WERI-Rb-1 (cell line): ENCODE measurements around the gene KCNS3.

ENCODE experiments used
- DNase-seq: peaks from one replicate; pipeline ENCODE4 v3.0.0-alpha.2; 2020
- H3K27ac ChIP-seq: fragments of 250-450 bp; sonication (Bioruptor Pico); 2 replicates; pipeline ENCODE4 v1.5.1; 2020; ENCODE audit warnings: mild to moderate bottlenecking, moderate library complexity
- H3K27me3 ChIP-seq: fragments of 250-450 bp; sonication (Bioruptor Pico); 2 replicates; pipeline ENCODE4 v1.5.1; 2021; ENCODE audit warnings: mild to moderate bottlenecking, low read depth, moderate library complexity; ENCODE audit not compliant: insufficient read depth, severe bottlenecking
- H3K36me3 ChIP-seq: fragments of 250-450 bp; sonication (Bioruptor Pico); 2 replicates; pipeline ENCODE4 v1.5.1; 2020; ENCODE audit warnings: mild to moderate bottlenecking, moderate library complexity
- H3K4me3 ChIP-seq: 2 replicates; pipeline ENCODE4 v1.5.1; 2011; ENCODE audit warnings: low read depth, mild to moderate bottlenecking, control low read depth, low read length
- H3K9me3 ChIP-seq: fragments of 250-450 bp; sonication (Bioruptor Pico); 2 replicates; pipeline ENCODE4 v1.5.1; 2021; ENCODE audit warnings: mild to moderate bottlenecking, moderate library complexity; ENCODE audit not compliant: severe bottlenecking
- TF ChIP-seq, protein P1 (sequence below): IDR thresholded peaks from 2 replicates; pipeline ENCODE4 v1.5.1; 2011; ENCODE audit warnings: low read depth, mild to moderate bottlenecking, control low read depth, inconsistent platforms, low read length

Gene KCNS3

DNA sequence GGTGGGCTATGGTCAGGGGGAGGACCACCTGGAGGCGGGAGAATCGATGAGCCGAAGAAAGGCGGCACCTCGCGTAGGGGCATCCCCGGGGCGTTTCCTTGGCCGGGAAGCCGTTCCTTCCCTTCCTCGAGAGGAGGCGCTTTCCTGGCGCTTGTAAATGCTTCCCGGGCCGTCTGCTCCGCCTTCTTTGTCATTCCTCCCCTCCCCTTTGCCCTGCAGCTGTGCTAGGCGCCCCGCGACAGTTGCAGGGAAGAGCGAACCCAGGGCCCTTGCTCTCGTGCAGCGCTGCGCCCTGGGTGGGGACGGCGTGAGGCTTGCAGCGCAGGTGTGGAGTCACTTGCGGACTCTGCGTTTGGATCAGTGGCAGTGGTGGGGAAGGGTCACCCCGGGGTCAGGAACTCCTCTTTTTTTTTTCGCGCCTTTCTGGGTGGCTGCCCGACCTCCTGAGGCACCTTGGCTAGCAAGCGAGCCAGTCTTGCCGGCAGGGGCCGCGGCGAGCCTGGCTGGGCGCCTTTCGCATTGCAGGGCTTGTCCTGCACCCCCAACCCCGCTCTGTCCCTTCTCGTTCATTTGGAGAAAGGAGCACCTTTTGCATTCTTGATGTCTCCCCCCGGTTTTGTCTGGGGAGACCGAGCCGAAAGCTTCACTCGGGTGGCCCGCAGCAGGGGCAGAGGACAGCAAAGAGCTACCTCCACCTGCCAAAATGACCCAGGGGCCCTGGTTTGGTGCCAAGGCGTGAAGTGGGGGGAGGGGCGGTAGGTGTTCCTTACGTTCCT, 858 bp downstream of the KCNS3 start:
- DNase-seq = peak; percentile 95
- Histone ChIP-seq H3K27me3 (no peaks in the 10 kb centered on the region), H3K36me3 (peaks cover 6% of the 10 kb centered on the region), H3K4me3 (peak overlapping the region; percentile 86), H3K27ac (peak overlapping the region; percentile 76), H3K9me3 (no peaks in the 10 kb centered on the region)
- TF ChIP-seq, protein P1, sequence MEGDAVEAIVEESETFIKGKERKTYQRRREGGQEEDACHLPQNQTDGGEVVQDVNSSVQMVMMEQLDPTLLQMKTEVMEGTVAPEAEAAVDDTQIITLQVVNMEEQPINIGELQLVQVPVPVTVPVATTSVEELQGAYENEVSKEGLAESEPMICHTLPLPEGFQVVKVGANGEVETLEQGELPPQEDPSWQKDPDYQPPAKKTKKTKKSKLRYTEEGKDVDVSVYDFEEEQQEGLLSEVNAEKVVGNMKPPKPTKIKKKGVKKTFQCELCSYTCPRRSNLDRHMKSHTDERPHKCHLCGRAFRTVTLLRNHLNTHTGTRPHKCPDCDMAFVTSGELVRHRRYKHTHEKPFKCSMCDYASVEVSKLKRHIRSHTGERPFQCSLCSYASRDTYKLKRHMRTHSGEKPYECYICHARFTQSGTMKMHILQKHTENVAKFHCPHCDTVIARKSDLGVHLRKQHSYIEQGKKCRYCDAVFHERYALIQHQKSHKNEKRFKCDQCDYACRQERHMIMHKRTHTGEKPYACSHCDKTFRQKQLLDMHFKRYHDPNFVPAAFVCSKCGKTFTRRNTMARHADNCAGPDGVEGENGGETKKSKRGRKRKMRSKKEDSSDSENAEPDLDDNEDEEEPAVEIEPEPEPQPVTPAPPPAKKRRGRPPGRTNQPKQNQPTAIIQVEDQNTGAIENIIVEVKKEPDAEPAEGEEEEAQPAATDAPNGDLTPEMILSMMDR = peak; percentile 79

DNA sequence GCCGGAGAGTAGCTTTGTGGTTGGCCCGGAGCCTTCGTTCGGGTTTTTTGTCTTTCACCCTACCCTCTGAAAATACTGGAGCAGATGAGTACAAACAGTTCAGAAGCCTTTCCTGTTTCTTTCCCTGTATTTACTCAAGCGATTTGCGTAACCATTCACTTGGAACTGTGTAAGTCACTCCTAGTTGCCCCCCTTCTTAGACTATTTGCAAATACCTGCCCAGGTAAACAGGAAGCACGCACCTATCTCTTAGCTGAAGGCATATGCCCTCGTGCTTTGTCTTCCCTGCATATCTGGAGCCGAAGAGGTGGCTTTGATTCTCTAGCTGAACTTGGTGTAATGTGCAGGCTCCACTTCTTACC, 1.4 kb downstream of the KCNS3 start:
- peak overlapping the region; percentile 76 for H3K27ac ChIP-seq
- H3K36me3 ChIP-seq = peaks cover 6% of the 10 kb centered on the region
- DNase-seq = no peak
- no peaks in the 10 kb centered on the region for H3K9me3 ChIP-seq
- peak overlapping the region; percentile 86 for H3K4me3 ChIP-seq
- no peaks in the 10 kb centered on the region for H3K27me3 ChIP-seq
- TF ChIP-seq, protein P1 = no peak

DNA sequence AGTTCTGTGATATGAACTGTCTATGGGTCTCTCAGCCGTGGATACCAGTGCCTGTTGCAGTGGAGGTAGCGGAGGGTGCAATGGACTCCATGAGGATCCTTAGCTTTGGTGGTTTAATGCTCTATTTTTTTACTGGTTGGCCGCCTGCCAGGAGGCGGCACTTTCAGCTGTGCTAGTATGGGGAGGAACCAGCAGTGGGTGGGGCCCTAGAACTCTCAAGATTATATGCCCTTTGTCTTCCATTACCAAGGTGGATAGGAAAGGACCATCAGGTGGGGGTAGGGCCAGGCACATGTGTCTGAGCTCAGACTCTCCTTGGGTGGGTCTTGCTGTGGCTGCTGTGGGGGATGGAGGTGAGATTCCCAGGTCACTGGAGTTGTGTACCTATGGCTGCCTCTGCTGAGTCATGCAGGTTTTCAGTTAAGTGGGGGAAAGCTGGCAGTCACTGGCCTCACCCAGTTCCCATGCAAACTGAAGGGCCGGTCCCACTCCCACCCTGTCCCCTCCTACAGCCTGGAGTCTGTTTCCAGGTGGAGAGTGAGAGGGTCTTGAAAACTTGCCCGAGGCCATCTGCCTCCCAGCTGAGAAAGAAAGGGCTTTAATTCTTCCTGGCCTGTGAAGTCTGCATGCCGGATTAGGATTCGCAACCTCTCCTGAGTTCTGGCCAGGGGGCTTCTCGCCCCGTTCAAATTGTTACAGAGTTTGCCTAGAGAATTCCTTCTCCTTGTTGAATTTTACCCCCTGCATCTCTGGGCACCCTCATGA, 14.5 kb downstream of the KCNS3 start:
- H3K36me3 ChIP-seq = no peaks in the 10 kb centered on the region
- H3K9me3 ChIP-seq = no peaks in the 10 kb centered on the region
- no peaks in the 10 kb centered on the region for H3K27me3 ChIP-seq
- DNase-seq = no peak
- no peak overlapping the region for H3K27ac ChIP-seq
- H3K4me3 ChIP-seq = no peak overlapping the region
- TF ChIP-seq, protein P1 = no peak

DNA sequence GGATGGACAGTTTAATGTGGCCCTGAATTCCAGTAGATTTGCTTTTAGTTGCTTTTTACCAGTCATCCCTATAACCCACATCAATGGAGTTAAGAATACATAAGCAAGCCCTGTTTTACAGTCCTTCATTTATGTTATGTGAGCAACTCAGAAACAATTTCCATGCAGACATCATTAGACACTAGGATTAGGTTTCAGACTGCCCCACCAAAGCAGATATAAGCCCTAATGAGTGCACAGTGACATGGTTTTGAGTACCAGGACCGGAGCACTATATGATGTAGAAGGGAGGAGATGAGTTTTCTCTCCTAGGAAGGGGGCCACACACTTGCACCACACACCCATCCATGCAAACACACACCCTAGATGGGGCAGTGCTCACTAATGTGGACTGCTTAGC, 15.5 kb downstream of the KCNS3 start:
- H3K27ac ChIP-seq = no peak overlapping the region
- H3K4me3 ChIP-seq = no peak overlapping the region
- DNase-seq = no peak
- H3K36me3 ChIP-seq = no peaks in the 10 kb centered on the region
- no peaks in the 10 kb centered on the region for H3K9me3 ChIP-seq
- TF ChIP-seq, protein P1 = no peak
- H3K27me3 ChIP-seq = no peaks in the 10 kb centered on the region

DNA sequence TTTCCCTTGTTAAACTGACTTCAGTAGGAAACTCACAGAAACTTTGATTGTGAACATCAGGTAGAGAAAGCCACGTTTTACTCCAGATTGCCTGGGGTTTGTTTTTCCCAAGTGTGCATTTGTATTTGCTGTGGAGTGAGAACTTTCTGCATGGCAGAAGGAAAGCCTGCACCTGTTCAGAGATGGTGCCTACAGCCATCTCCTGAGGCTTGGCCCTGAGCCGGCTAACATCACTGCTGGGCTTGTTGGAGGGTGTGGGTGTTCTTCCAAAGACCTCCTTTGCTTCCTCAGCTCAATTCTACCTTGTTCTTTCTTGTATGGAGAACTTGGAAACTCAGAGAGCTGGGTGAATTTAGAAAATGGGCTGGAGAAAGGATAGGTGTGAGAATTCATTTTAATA, 16.1 kb downstream of the KCNS3 start:
- H3K27ac ChIP-seq = no peak overlapping the region
- no peak overlapping the region for H3K4me3 ChIP-seq
- DNase-seq = no peak
- no peaks in the 10 kb centered on the region for H3K27me3 ChIP-seq
- TF ChIP-seq, protein P1 = no peak
- H3K36me3 ChIP-seq = no peaks in the 10 kb centered on the region
- no peaks in the 10 kb centered on the region for H3K9me3 ChIP-seq
